HEK293 (cell line): ENCODE results near the gene C9orf78.

Experiments used
- CTCF ChIA-PET: fragments of 350-600 bp; formaldehyde crosslinking; extraction: SDS; loops from one replicate; lab custom pipeline; 2021; ENCODE audit warnings: antibody characterized with exemption; lab: Yijun Ruan, JAX
- POLR2A ChIA-PET: fragments of 300-600 bp; formaldehyde crosslinking; extraction: SDS; loops from one replicate; lab custom pipeline; 2020; ENCODE audit warnings: antibody characterized with exemption, inconsistent platforms; lab: Yijun Ruan, JAX
- H3K27ac ChIP-seq: fragments of 200-500 bp; sonication (Bioruptor generic); 2 replicates; pipeline ENCODE4 v1.5.1; 2014; ENCODE audit warnings: low read depth, low read length, control low read depth, inconsistent platforms; ENCODE audit errors: extremely low read depth
- H3K36me3 ChIP-seq, 2 experiments: fragments of 200-500 bp in 1 of 2; sonication (Bioruptor generic) in 1 of 2; 1 replicate in 1 of 2; 2 replicates in 1 of 2; pipeline ENCODE4 v1.5.1; 2014 to 2017; ENCODE audit warnings: inconsistent platforms in 2 of 2, low read length in 2 of 2; ENCODE audit not compliant: control insufficient read depth in 2 of 2, insufficient read depth in 1 of 2
- H3K4me1 ChIP-seq: fragments of 200-500 bp; sonication (Bioruptor generic); 2 replicates; pipeline ENCODE4 v1.5.1; 2014; ENCODE audit warnings: mild to moderate bottlenecking, low read length, inconsistent platforms; ENCODE audit not compliant: control insufficient read depth, insufficient read depth
- H3K4me3 ChIP-seq: 2 replicates; pipeline ENCODE4 v1.5.1; 2011; ENCODE audit warnings: low read depth, mild to moderate bottlenecking, control low read depth, low read length, moderate library complexity
- H3K9me3 ChIP-seq: fragments of 200-500 bp; sonication (Bioruptor generic); 2 replicates; pipeline ENCODE4 v1.5.1; 2014; ENCODE audit warnings: low read depth, low read length, inconsistent platforms; ENCODE audit not compliant: control insufficient read depth, insufficient read depth
- GLIS1 ChIP-seq: fragments of 450-650 bp; formaldehyde crosslinking; IDR thresholded peaks from 2 replicates; pipeline ENCODE4 v1.5.1; 2016; ENCODE audit warnings: missing biosample characterization, missing genetic modification characterization
- KLF1 ChIP-seq: fragments of 450-650 bp; formaldehyde crosslinking; IDR thresholded peaks from 2 replicates; pipeline ENCODE4 v1.5.1; 2016; ENCODE audit warnings: missing biosample characterization, missing genetic modification characterization
- KLF8 ChIP-seq: fragments of 450-650 bp; formaldehyde crosslinking; IDR thresholded peaks from 2 replicates; pipeline ENCODE4 v1.5.1; 2016; ENCODE audit warnings: missing biosample characterization, missing genetic modification characterization
- WT1 ChIP-seq: fragments of 450-650 bp; formaldehyde crosslinking; IDR thresholded peaks from 2 replicates; pipeline ENCODE4 v1.5.1; 2016; ENCODE audit warnings: missing biosample characterization, missing genetic modification characterization
- ZBTB20 ChIP-seq: fragments of 450-650 bp; formaldehyde crosslinking; IDR thresholded peaks from 2 replicates; pipeline ENCODE4 v1.5.1; 2016; ENCODE audit warnings: missing biosample characterization, missing genetic modification characterization
- ZNF600 ChIP-seq: fragments of 450-650 bp; formaldehyde crosslinking; IDR thresholded peaks from 2 replicates; pipeline ENCODE4 v1.5.1; 2016; ENCODE audit warnings: missing biosample characterization, missing genetic modification characterization
- ZNF629 ChIP-seq: fragments of 450-650 bp; formaldehyde crosslinking; IDR thresholded peaks from 2 replicates; pipeline ENCODE4 v1.5.1; 2017; ENCODE audit warnings: missing biosample characterization, missing genetic modification characterization
- ZNF660 ChIP-seq: fragments of 450-650 bp; IDR thresholded peaks from 2 replicates; pipeline ENCODE4 v1.5.1; 2018; ENCODE audit warnings: missing biosample characterization, mild to moderate bottlenecking, missing genetic modification characterization
- ZNF777 ChIP-seq: fragments of 450-650 bp; formaldehyde crosslinking; IDR thresholded peaks from 2 replicates; pipeline ENCODE4 v1.5.1; 2017; ENCODE audit warnings: missing biosample characterization, missing genetic modification characterization, borderline replicate concordance
- TF ChIP-seq, protein P1 (sequence below): fragments of 450-650 bp; formaldehyde crosslinking; IDR thresholded peaks from 2 replicates; pipeline ENCODE4 v1.5.1; 2016; ENCODE audit warnings: missing biosample characterization, missing genetic modification characterization
- TF ChIP-seq, protein P2 (sequence below): fragments of 450-650 bp; formaldehyde crosslinking; IDR thresholded peaks from 2 replicates; pipeline ENCODE4 v1.5.1; 2017; ENCODE audit warnings: missing biosample characterization, missing genetic modification characterization
- TF ChIP-seq, protein P3 (sequence below): fragments of 450-650 bp; formaldehyde crosslinking; conservative IDR thresholded peaks from 2 replicates; pipeline ENCODE4 v1.5.1; 2016; ENCODE audit warnings: low read depth, missing biosample characterization, missing genetic modification characterization
- TF ChIP-seq, protein P4 (sequence below): fragments of 450-650 bp; formaldehyde crosslinking; conservative IDR thresholded peaks from 2 replicates; pipeline ENCODE4 v1.5.1; 2016; ENCODE audit warnings: low read depth, missing biosample characterization, missing genetic modification characterization
- TF ChIP-seq, protein P5 (sequence below): fragments of 450-650 bp; formaldehyde crosslinking; IDR thresholded peaks from 2 replicates; pipeline ENCODE4 v1.5.1; 2016; ENCODE audit warnings: missing biosample characterization, missing genetic modification characterization
- TF ChIP-seq, protein P6 (sequence below): fragments of 450-650 bp; formaldehyde crosslinking; optimal IDR thresholded peaks from 2 replicates; pipeline ENCODE3; 2016; ENCODE audit warnings: missing biosample characterization, mild to moderate bottlenecking, missing genetic modification characterization

Gene C9orf78

DNA sequence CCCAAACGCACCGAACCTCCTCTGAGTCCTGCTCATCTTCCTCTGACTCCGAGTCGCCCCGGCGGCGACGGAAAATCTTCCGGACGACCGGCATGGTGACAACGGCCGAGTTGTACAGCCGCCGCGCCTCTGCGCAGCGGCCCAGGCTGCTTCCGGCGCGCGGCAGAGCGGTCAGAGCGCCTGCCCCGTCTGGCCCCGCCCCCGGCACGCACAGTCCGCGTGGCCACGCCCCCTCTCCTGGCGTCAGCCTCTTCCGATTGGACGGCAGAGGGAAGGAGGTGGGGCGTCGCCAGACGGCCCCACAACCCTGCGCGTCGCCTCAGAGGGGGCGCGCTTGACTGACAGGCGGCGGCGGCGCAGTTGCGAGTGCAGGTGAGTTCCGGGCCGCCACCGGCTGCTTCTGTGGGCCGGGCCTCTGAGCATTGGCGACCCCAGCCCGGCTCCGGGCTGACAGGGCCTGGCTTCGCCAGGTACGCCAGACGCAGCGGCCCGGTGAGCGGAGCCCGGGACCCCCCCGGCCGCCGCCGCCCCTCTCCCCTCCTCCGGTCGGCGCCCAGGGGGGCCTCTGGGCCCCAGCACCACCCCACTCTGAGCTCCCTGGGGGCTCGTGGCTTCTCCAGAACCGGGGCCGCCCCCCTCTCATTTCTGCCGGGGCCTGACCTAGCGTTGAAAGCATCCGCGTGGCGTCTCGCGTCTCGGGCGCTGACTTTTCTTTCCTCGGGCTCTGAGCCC, at the start of gene C9orf78, which contains the start of gene USP20 (continued):
- TF ChIP-seq ZNF777: no peak
- TF ChIP-seq, protein P1, sequence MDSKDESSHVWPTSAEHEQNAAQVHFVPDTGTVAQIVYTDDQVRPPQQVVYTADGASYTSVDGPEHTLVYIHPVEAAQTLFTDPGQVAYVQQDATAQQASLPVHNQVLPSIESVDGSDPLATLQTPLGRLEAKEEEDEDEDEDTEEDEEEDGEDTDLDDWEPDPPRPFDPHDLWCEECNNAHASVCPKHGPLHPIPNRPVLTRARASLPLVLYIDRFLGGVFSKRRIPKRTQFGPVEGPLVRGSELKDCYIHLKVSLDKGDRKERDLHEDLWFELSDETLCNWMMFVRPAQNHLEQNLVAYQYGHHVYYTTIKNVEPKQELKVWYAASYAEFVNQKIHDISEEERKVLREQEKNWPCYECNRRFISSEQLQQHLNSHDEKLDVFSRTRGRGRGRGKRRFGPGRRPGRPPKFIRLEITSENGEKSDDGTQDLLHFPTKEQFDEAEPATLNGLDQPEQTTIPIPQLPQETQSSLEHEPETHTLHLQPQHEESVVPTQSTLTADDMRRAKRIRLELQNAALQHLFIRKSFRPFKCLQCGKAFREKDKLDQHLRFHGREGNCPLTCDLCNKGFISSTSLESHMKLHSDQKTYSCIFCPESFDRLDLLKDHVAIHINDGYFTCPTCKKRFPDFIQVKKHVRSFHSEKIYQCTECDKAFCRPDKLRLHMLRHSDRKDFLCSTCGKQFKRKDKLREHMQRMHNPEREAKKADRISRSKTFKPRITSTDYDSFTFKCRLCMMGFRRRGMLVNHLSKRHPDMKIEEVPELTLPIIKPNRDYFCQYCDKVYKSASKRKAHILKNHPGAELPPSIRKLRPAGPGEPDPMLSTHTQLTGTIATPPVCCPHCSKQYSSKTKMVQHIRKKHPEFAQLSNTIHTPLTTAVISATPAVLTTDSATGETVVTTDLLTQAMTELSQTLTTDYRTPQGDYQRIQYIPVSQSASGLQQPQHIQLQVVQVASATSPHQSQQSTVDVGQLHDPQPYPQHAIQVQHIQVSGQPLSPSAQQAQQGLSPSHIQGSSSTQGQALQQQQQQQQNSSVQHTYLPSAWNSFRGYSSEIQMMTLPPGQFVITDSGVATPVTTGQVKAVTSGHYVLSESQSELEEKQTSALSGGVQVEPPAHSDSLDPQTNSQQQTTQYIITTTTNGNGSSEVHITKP (tag by site-specific recombination): peak; percentile 58; the same call in 1 of the 2 replicates
- 0 out of 2 replicates have a peak, but pooled peaks have one; percentile 20 for TF ChIP-seq ZNF600 (tag by site-specific recombination)
- TF ChIP-seq, protein P2, sequence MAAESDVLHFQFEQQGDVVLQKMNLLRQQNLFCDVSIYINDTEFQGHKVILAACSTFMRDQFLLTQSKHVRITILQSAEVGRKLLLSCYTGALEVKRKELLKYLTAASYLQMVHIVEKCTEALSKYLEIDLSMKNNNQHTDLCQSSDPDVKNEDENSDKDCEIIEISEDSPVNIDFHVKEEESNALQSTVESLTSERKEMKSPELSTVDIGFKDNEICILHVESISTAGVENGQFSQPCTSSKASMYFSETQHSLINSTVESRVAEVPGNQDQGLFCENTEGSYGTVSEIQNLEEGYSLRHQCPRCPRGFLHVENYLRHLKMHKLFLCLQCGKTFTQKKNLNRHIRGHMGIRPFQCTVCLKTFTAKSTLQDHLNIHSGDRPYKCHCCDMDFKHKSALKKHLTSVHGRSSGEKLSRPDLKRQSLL (tag by site-specific recombination): no peak
- TF ChIP-seq, protein P3, sequence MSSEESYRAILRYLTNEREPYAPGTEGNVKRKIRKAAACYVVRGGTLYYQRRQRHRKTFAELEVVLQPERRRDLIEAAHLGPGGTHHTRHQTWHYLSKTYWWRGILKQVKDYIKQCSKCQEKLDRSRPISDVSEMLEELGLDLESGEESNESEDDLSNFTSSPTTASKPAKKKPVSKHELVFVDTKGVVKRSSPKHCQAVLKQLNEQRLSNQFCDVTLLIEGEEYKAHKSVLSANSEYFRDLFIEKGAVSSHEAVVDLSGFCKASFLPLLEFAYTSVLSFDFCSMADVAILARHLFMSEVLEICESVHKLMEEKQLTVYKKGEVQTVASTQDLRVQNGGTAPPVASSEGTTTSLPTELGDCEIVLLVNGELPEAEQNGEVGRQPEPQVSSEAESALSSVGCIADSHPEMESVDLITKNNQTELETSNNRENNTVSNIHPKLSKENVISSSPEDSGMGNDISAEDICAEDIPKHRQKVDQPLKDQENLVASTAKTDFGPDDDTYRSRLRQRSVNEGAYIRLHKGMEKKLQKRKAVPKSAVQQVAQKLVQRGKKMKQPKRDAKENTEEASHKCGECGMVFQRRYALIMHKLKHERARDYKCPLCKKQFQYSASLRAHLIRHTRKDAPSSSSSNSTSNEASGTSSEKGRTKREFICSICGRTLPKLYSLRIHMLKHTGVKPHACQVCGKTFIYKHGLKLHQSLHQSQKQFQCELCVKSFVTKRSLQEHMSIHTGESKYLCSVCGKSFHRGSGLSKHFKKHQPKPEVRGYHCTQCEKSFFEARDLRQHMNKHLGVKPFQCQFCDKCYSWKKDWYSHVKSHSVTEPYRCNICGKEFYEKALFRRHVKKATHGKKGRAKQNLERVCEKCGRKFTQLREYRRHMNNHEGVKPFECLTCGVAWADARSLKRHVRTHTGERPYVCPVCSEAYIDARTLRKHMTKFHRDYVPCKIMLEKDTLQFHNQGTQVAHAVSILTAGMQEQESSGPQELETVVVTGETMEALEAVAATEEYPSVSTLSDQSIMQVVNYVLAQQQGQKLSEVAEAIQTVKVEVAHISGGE (tag by site-specific recombination): peak; percentile 93
- no peak for TF ChIP-seq WT1 (tag by site-specific recombination)
- peak; percentile 49; the same call in 1 of the 2 replicates for TF ChIP-seq ZBTB20 (tag by site-specific recombination)
- 0 out of 2 replicates have a peak, but pooled peaks have one; percentile 58 for TF ChIP-seq KLF8 (tag by site-specific recombination)
- TF ChIP-seq ZNF660 (tag by site-specific recombination): 0 out of 2 replicates have a peak, but pooled peaks have one; percentile 40

DNA sequence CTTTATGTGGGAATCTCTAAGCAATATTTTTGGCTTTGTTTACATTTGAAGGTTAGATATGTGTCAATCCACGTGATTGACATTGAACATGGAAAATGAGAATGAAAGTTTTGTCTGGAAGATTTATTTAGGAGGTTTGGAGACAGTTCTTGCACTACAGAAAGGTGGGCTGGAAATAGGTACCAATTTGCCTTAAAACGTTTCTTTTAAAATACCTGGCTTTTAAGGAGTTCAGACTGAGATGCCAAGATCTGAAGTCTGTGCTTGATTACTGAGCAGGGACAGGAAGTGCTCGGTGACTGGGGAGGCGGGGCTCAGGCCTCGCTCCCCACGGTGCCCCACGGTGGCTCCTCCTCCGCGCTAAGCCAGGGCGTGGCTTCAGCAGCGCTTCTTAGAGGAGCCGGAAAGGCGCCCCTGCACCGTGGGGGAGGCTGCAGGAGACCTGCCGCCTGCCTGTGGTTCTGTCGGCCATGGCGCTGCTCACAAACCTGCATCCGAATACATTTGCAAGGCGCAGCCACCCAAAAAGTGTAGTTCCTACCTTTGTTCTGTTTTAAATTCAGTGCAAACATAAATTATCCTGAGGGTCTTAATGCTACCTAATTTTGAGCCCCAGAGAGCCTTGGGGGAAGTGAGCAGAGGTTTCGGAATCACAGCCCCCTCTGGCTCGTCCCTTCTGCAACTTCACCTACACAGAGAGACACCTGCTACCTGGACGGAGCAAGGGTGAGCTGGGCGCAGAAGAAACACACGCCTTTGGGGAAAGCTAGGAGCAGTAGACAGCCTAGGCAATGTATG, 49.3 kb upstream of the C9orf78 start:
- Histone ChIP-seq H3K36me3 (peaks cover 0 to 35% of the 10 kb centered on the region in 2 experiments; a peak in 1 of 3 replicates), H3K27ac (no peak overlapping the region), H3K4me1 (no peaks in the 10 kb centered on the region; the same call in 1 of the 2 replicates), H3K9me3 (no peaks in the 10 kb centered on the region), H3K4me3 (no peak overlapping the region)
- ChIA-PET CTCF (interaction anchor here (0.6 to 4.0 kb wide), 18 partner anchors 22 to 1512 kb away, joined by 3 to 29 read pairs (median 4); no protein-coding TSS in a partner anchor), POLR2A (interaction anchor here (0.5 to 1.4 kb wide), 4 partner anchors 16 to 170 kb away, joined by 3 to 5 read pairs (median 3); partner anchors contain the start of genes FNBP1 and GPR107)
- TF ChIP-seq GLIS1 (tag by site-specific recombination) (peak; percentile 97), KLF1 (tag by site-specific recombination) (peak; percentile 33; the same call in 1 of the 2 replicates), ZNF629 (tag by site-specific recombination) (0 out of 2 replicates have a peak, but pooled peaks have one; percentile 9)
- TF ChIP-seq, protein P4, sequence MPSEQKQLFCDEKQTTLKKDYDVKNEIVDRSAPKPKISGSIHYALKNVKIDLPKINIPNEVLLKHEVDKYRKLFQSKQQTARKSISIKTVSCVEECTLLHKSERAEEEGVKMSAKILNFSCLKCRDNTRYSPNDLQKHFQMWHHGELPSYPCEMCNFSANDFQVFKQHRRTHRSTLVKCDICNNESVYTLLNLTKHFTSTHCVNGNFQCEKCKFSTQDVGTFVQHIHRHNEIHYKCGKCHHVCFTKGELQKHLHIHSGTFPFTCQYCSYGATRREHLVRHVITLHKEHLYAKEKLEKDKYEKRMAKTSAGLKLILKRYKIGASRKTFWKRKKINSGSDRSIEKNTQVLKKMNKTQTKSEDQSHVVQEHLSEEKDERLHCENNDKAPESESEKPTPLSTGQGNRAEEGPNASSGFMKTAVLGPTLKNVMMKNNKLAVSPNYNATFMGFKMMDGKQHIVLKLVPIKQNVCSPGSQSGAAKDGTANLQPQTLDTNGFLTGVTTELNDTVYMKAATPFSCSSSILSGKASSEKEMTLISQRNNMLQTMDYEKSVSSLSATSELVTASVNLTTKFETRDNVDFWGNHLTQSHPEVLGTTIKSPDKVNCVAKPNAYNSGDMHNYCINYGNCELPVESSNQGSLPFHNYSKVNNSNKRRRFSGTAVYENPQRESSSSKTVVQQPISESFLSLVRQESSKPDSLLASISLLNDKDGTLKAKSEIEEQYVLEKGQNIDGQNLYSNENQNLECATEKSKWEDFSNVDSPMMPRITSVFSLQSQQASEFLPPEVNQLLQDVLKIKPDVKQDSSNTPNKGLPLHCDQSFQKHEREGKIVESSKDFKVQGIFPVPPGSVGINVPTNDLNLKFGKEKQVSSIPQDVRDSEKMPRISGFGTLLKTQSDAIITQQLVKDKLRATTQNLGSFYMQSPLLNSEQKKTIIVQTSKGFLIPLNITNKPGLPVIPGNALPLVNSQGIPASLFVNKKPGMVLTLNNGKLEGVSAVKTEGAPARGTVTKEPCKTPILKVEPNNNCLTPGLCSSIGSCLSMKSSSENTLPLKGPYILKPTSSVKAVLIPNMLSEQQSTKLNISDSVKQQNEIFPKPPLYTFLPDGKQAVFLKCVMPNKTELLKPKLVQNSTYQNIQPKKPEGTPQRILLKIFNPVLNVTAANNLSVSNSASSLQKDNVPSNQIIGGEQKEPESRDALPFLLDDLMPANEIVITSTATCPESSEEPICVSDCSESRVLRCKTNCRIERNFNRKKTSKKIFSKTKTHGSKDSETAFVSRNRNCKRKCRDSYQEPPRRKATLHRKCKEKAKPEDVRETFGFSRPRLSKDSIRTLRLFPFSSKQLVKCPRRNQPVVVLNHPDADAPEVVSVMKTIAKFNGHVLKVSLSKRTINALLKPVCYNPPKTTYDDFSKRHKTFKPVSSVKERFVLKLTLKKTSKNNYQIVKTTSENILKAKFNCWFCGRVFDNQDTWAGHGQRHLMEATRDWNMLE (tag by site-specific recombination): peak; percentile 50; the same call in 1 of the 2 replicates
- TF ChIP-seq, protein P5, sequence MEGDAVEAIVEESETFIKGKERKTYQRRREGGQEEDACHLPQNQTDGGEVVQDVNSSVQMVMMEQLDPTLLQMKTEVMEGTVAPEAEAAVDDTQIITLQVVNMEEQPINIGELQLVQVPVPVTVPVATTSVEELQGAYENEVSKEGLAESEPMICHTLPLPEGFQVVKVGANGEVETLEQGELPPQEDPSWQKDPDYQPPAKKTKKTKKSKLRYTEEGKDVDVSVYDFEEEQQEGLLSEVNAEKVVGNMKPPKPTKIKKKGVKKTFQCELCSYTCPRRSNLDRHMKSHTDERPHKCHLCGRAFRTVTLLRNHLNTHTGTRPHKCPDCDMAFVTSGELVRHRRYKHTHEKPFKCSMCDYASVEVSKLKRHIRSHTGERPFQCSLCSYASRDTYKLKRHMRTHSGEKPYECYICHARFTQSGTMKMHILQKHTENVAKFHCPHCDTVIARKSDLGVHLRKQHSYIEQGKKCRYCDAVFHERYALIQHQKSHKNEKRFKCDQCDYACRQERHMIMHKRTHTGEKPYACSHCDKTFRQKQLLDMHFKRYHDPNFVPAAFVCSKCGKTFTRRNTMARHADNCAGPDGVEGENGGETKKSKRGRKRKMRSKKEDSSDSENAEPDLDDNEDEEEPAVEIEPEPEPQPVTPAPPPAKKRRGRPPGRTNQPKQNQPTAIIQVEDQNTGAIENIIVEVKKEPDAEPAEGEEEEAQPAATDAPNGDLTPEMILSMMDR (tag by site-specific recombination): peak; percentile 39; the same call in 1 of the 2 replicates
- TF ChIP-seq, protein P6, sequence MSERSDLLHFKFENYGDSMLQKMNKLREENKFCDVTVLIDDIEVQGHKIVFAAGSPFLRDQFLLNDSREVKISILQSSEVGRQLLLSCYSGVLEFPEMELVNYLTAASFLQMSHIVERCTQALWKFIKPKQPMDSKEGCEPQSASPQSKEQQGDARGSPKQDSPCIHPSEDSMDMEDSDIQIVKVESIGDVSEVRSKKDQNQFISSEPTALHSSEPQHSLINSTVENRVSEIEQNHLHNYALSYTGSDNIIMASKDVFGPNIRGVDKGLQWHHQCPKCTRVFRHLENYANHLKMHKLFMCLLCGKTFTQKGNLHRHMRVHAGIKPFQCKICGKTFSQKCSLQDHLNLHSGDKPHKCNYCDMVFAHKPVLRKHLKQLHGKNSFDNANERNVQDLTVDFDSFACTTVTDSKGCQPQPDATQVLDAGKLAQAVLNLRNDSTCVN (tag by site-specific recombination): no peak
